HUES6 (cell line): ENCODE measurements around the gene CA12.

Experiments
- H3K27ac ChIP-seq: 2 replicates; pipeline ENCODE4 v1.7.0; 2013; ENCODE audit warnings: low read depth, mild to moderate bottlenecking, low read length, inconsistent platforms
- H3K27me3 ChIP-seq: 2 replicates; pipeline ENCODE4 v1.6.1; 2013; ENCODE audit warnings: low read length; ENCODE audit not compliant: control insufficient read depth, insufficient read depth
- H3K36me3 ChIP-seq: 2 replicates; pipeline ENCODE4 v1.6.1; 2013; ENCODE audit warnings: low read length; ENCODE audit not compliant: control insufficient read depth, insufficient read depth
- H3K4me1 ChIP-seq: 2 replicates; pipeline ENCODE4 v1.6.1; 2013; ENCODE audit warnings: low read length; ENCODE audit not compliant: control insufficient read depth, insufficient read depth
- H3K4me3 ChIP-seq: 2 replicates; pipeline ENCODE4 v1.5.1; 2013; ENCODE audit warnings: low read depth, low read length
- H3K9ac ChIP-seq: one replicate; pipeline ENCODE4 v1.6.1; 2013; ENCODE audit warnings: mild to moderate bottlenecking, low read length
- H3K9me3 ChIP-seq: 2 replicates; pipeline ENCODE4 v1.6.1; 2013; ENCODE audit warnings: low read depth, low read length; ENCODE audit not compliant: control insufficient read depth, insufficient read depth

Gene CA12

GRCh38 chr15:63388511-63388910 is 6.9 kb upstream of the CA12 start:
- H3K4me1 ChIP-seq: peaks cover 7% of the 10 kb centered on the region; the same call in 1 of the 2 replicates
- H3K9ac ChIP-seq: no peak overlapping the region
- H3K4me3 ChIP-seq: no peak overlapping the region
- no peak overlapping the region for H3K27ac ChIP-seq
- H3K27me3 ChIP-seq: peaks cover 7% of the 10 kb centered on the region; the same call in 1 of the 2 replicates
- H3K36me3 ChIP-seq: no peaks in the 10 kb centered on the region
- no peaks in the 10 kb centered on the region for H3K9me3 ChIP-seq

DNA sequence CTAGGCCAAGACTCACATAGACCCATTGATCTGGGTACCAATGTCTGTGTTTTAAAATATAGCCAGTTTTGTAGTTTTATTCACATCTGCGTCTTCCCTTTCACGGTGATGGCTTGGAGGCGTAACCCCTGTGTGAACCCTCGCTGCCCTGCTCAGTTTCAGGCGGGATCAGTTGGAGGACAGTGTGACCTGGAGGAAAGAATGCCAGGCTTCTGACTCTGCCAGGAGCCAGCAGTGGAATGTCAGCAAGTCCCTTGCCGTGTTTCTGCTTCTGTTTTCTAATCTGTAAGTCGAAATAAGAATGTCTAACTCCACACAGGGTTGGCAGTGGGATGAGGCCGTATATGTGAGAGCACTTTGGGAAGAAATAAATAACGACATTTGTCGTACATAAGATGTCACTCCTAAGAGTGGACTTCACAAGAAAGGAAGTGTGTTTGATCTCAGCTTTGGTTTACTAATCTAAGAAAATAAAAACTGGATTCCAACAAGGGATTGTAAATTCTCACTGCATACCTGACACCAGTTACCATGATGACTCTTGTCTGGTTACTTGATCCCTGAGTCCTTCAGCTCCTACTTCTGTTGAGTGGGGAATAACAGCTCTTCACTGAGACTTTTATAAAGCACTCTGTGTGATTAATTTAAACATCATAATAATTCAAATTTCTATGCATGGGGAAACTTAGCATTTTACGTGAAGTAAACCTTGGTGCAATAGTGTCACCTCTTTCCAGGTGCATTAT is 6.3 kb upstream of the CA12 start:
- Histone ChIP-seq H3K9ac (no peak overlapping the region), H3K27ac (no peak overlapping the region), H3K36me3 (no peaks in the 10 kb centered on the region), H3K4me1 (peaks cover 7% of the 10 kb centered on the region; the same call in 1 of the 2 replicates), H3K27me3 (peaks cover 13% of the 10 kb centered on the region), H3K9me3 (no peaks in the 10 kb centered on the region), H3K4me3 (no peak overlapping the region)

DNA sequence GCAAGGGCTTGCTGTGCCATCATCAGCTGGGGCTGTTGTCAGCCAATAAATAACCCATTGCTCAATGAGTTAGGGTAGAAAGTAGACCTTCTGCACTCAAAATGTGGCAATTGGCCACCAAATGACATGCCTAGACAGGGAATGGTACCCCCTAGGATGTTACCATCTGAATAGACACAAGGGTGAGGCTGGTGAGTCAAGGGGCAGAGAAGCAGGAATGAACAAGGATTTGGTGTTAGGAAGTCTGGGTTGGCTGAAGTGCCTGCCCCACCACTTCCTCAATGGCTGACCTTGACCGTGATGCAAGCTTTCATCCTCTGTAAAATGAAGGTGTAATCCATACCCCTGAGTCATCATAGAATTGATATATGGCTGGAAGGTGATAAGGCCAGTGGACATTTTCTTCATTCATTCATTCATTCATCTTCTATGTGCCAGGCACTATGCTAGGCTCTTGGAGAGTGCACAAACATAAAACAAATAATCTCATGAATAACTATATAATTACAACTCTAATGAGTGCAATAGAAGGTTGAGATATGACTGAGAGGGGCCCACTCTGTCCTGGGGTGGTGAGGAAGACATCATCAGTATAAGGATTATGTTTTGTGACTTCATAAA is 4.4 kb upstream of the CA12 start:
- Histone ChIP-seq H3K4me3 (no peak overlapping the region), H3K9ac (no peak overlapping the region), H3K27me3 (peaks cover 27% of the 10 kb centered on the region), H3K4me1 (peaks cover 15% of the 10 kb centered on the region), H3K27ac (no peak overlapping the region), H3K9me3 (no peaks in the 10 kb centered on the region), H3K36me3 (no peaks in the 10 kb centered on the region)

- Histone ChIP-seq H3K4me3 (no peak overlapping the region), H3K27me3 (peaks cover 38% of the 10 kb centered on the region), H3K4me1 (peaks cover 26% of the 10 kb centered on the region), H3K27ac (no peak overlapping the region), H3K9ac (no peak overlapping the region), H3K9me3 (no peaks in the 10 kb centered on the region), H3K36me3 (no peaks in the 10 kb centered on the region)
Measured at GRCh38 chr15:63384906-63385305, 3.3 kb upstream of the CA12 start.

- Histone ChIP-seq H3K27me3 (peaks cover 41% of the 10 kb centered on the region), H3K9ac (no peak overlapping the region), H3K27ac (no peak overlapping the region), H3K4me3 (no peak overlapping the region), H3K4me1 (peaks cover 36% of the 10 kb centered on the region), H3K36me3 (no peaks in the 10 kb centered on the region), H3K9me3 (no peaks in the 10 kb centered on the region)
Measured at GRCh38 chr15:63382966-63383710, 1.5 kb upstream of the CA12 start.

GRCh38 chr15:63380808-63381282 is 801 bp downstream of the CA12 start:
- H3K9ac ChIP-seq: peak overlapping the region; percentile 2
- peak overlapping the region; percentile 57 for H3K4me3 ChIP-seq
- H3K27me3 ChIP-seq: peaks cover 41% of the 10 kb centered on the region
- H3K36me3 ChIP-seq: no peaks in the 10 kb centered on the region
- H3K27ac ChIP-seq: no peak overlapping the region
- no peaks in the 10 kb centered on the region for H3K9me3 ChIP-seq
- H3K4me1 ChIP-seq: peaks cover 32% of the 10 kb centered on the region

- H3K4me3 ChIP-seq: no peak overlapping the region; the same call in 1 of the 2 replicates
- peaks cover 41% of the 10 kb centered on the region for H3K27me3 ChIP-seq
- H3K9me3 ChIP-seq: no peaks in the 10 kb centered on the region
- H3K9ac ChIP-seq: no peak overlapping the region
- H3K4me1 ChIP-seq: peaks cover 32% of the 10 kb centered on the region
- H3K36me3 ChIP-seq: no peaks in the 10 kb centered on the region
- H3K27ac ChIP-seq: no peak overlapping the region
Measured at GRCh38 chr15:63380151-63380807, 1.4 kb downstream of the CA12 start.

GRCh38 chr15:63379492-63380150 is 2.0 kb downstream of the CA12 start:
- no peak overlapping the region for H3K27ac ChIP-seq
- H3K9ac ChIP-seq: no peak overlapping the region
- H3K36me3 ChIP-seq: no peaks in the 10 kb centered on the region
- peaks cover 32% of the 10 kb centered on the region for H3K4me1 ChIP-seq
- no peaks in the 10 kb centered on the region for H3K9me3 ChIP-seq
- H3K27me3 ChIP-seq: peaks cover 41% of the 10 kb centered on the region
- H3K4me3 ChIP-seq: no peak overlapping the region

DNA sequence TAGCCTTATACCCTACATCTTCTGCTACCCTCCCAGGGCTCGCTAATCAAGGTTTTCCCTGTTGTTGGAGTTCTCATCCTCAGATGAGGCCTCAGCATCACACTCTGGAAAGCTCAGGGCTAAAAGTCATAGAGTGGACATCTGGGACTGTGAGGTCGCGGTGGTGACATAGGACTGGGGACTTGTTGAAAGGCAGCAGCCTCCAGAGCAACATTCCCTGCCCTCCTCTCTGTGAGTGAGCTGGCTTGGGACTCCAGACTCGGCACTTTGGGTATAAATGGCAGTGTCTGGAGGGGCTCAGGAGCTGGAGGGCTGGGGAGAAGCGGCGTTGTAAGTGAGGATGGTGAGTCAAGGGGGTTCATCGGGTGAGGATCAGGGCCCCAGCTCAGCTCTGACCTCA is 2.7 kb downstream of the CA12 start:
- H3K4me3 ChIP-seq: no peak overlapping the region
- no peak overlapping the region for H3K9ac ChIP-seq
- no peaks in the 10 kb centered on the region for H3K36me3 ChIP-seq
- no peaks in the 10 kb centered on the region for H3K9me3 ChIP-seq
- peaks cover 41% of the 10 kb centered on the region for H3K27me3 ChIP-seq
- H3K4me1 ChIP-seq: peaks cover 32% of the 10 kb centered on the region
- no peak overlapping the region for H3K27ac ChIP-seq

- H3K9ac ChIP-seq: no peak overlapping the region
- no peak overlapping the region for H3K4me3 ChIP-seq
- H3K36me3 ChIP-seq: no peaks in the 10 kb centered on the region
- H3K27me3 ChIP-seq: peaks cover 3% of the 10 kb centered on the region; the same call in 1 of the 2 replicates
- H3K9me3 ChIP-seq: no peaks in the 10 kb centered on the region
- H3K27ac ChIP-seq: no peak overlapping the region
- H3K4me1 ChIP-seq: peaks cover 20% of the 10 kb centered on the region
Measured at GRCh38 chr15:63374686-63375520, 6.7 kb downstream of the CA12 start.
